ENCODE results near the gene GGCT.

GGCT gene

GRCh38 chr7:30463405-30464145, 41.1 kb downstream of the GGCT start:
- ATAC-seq (replicated peaks; ENCODE audit: extremely low read depth, poor library complexity, severe bottlenecking) = no peak
- DNase-seq (ENCODE audit: low spot score in 2 of 2) = no peak
- peaks cover 34% of the 10 kb centered on the region for H3K4me1 Mint-ChIP-seq
- H3K9me3 Mint-ChIP-seq = no peaks in the 10 kb centered on the region
- peaks cover 19% of the 10 kb centered on the region for H3K36me3 Mint-ChIP-seq (ENCODE audit: insufficient read depth)
- H3K27ac Mint-ChIP-seq (ENCODE audit: low read depth) = no peak overlapping the region
- H3K4me3 Mint-ChIP-seq = no peak overlapping the region
- no peaks in the 10 kb centered on the region for H3K27me3 Mint-ChIP-seq

- H3K4me3 Mint-ChIP-seq = no peak overlapping the region
- H3K27ac Mint-ChIP-seq (ENCODE audit: low read depth) = no peak overlapping the region
- DNase-seq (ENCODE audit: low spot score in 2 of 2) = no peak
- no peak for ATAC-seq (replicated peaks; ENCODE audit: extremely low read depth, poor library complexity, severe bottlenecking)
- H3K4me1 Mint-ChIP-seq = peaks cover 34% of the 10 kb centered on the region
- peaks cover 23% of the 10 kb centered on the region for H3K36me3 Mint-ChIP-seq (ENCODE audit: insufficient read depth)
- no peaks in the 10 kb centered on the region for H3K9me3 Mint-ChIP-seq
- no peaks in the 10 kb centered on the region for H3K27me3 Mint-ChIP-seq
Observed at GRCh38 chr7:30462179-30462578, 42.5 kb downstream of the GGCT start.

- Mint-ChIP-seq H3K9me3 (no peaks in the 10 kb centered on the region), H3K27me3 (no peaks in the 10 kb centered on the region), H3K27ac (ENCODE audit: low read depth) (no peak overlapping the region), H3K4me3 (no peak overlapping the region), H3K36me3 (ENCODE audit: insufficient read depth) (peaks cover 35% of the 10 kb centered on the region), H3K4me1 (peaks cover 23% of the 10 kb centered on the region)
- DNase-seq (ENCODE audit: low spot score in 2 of 2) (no peak), ATAC-seq (replicated peaks; ENCODE audit: extremely low read depth, poor library complexity, severe bottlenecking) (no peak)
Observed at GRCh38 chr7:30460246-30460633, 44.4 kb downstream of the GGCT start.

- Mint-ChIP-seq H3K4me3 (no peak overlapping the region), H3K4me1 (peaks cover 17% of the 10 kb centered on the region), H3K27ac (ENCODE audit: low read depth) (no peak overlapping the region), H3K9me3 (no peaks in the 10 kb centered on the region), H3K27me3 (no peaks in the 10 kb centered on the region), H3K36me3 (ENCODE audit: insufficient read depth) (peaks cover 35% of the 10 kb centered on the region)
- no peak for ATAC-seq (replicated peaks; ENCODE audit: extremely low read depth, poor library complexity, severe bottlenecking)
- DNase-seq (ENCODE audit: low spot score in 2 of 2) = no peak
Observed at GRCh38 chr7:30459591-30460245, 44.9 kb downstream of the GGCT start.

- H3K9me3 Mint-ChIP-seq = no peaks in the 10 kb centered on the region
- ATAC-seq (replicated peaks; ENCODE audit: extremely low read depth, poor library complexity, severe bottlenecking) (no peak), DNase-seq (ENCODE audit: low spot score in 2 of 2) (no peak)
- peak overlapping the region; percentile 29 for H3K27ac Mint-ChIP-seq (ENCODE audit: low read depth)
- H3K4me1 Mint-ChIP-seq = peaks cover 6% of the 10 kb centered on the region
- H3K36me3 Mint-ChIP-seq (ENCODE audit: insufficient read depth) = peaks cover 30% of the 10 kb centered on the region
- no peaks in the 10 kb centered on the region for H3K27me3 Mint-ChIP-seq
- H3K4me3 Mint-ChIP-seq = no peak overlapping the region
Observed at GRCh38 chr7:30458311-30458710, 46.3 kb downstream of the GGCT start.

GRCh38 chr7:30453921-30454320, 50.7 kb downstream of the GGCT start:
- Mint-ChIP-seq H3K9me3 (no peaks in the 10 kb centered on the region), H3K4me1 (no peaks in the 10 kb centered on the region), H3K27me3 (no peaks in the 10 kb centered on the region), H3K27ac (ENCODE audit: low read depth) (no peak overlapping the region), H3K36me3 (ENCODE audit: insufficient read depth) (peaks cover 22% of the 10 kb centered on the region), H3K4me3 (no peak overlapping the region)
- DNase-seq (ENCODE audit: low spot score in 2 of 2) (no peak), ATAC-seq (replicated peaks; ENCODE audit: extremely low read depth, poor library complexity, severe bottlenecking) (no peak)

GRCh38 chr7:30453016-30453415, 51.6 kb downstream of the GGCT start:
- Mint-ChIP-seq H3K4me1 (no peaks in the 10 kb centered on the region), H3K27me3 (no peaks in the 10 kb centered on the region), H3K4me3 (no peak overlapping the region), H3K36me3 (ENCODE audit: insufficient read depth) (peaks cover 19% of the 10 kb centered on the region), H3K9me3 (no peaks in the 10 kb centered on the region), H3K27ac (ENCODE audit: low read depth) (no peak overlapping the region)
- ATAC-seq (replicated peaks; ENCODE audit: extremely low read depth, poor library complexity, severe bottlenecking) = no peak
- no peak for DNase-seq (ENCODE audit: low spot score in 2 of 2)

- Mint-ChIP-seq H3K4me1 (no peaks in the 10 kb centered on the region), H3K27me3 (no peaks in the 10 kb centered on the region), H3K9me3 (no peaks in the 10 kb centered on the region), H3K36me3 (ENCODE audit: insufficient read depth) (peaks cover 24% of the 10 kb centered on the region), H3K4me3 (no peak overlapping the region), H3K27ac (ENCODE audit: low read depth) (no peak overlapping the region)
- no peak for DNase-seq (ENCODE audit: low spot score in 2 of 2)
- no peak for ATAC-seq (replicated peaks; ENCODE audit: extremely low read depth, poor library complexity, severe bottlenecking)
Observed at GRCh38 chr7:30452280-30452930, 52.2 kb downstream of the GGCT start.

- no peak for ATAC-seq (replicated peaks; ENCODE audit: extremely low read depth, poor library complexity, severe bottlenecking)
- no peaks in the 10 kb centered on the region for H3K27me3 Mint-ChIP-seq
- H3K36me3 Mint-ChIP-seq (ENCODE audit: insufficient read depth) = peaks cover 21% of the 10 kb centered on the region
- no peaks in the 10 kb centered on the region for H3K4me1 Mint-ChIP-seq
- no peaks in the 10 kb centered on the region for H3K9me3 Mint-ChIP-seq
- no peak for DNase-seq (ENCODE audit: low spot score in 2 of 2)
- H3K4me3 Mint-ChIP-seq = no peak overlapping the region
- no peak overlapping the region for H3K27ac Mint-ChIP-seq (ENCODE audit: low read depth)
Observed at GRCh38 chr7:30451539-30452279, 52.9 kb downstream of the GGCT start.

GRCh38 chr7:30450983-30451497, 53.6 kb downstream of the GGCT start:
- DNase-seq (ENCODE audit: low spot score in 2 of 2) (no peak), ATAC-seq (replicated peaks; ENCODE audit: extremely low read depth, poor library complexity, severe bottlenecking) (no peak)
- H3K9me3 Mint-ChIP-seq = no peaks in the 10 kb centered on the region
- H3K4me1 Mint-ChIP-seq = peaks cover 3% of the 10 kb centered on the region
- no peak overlapping the region for H3K27ac Mint-ChIP-seq (ENCODE audit: low read depth)
- peaks cover 17% of the 10 kb centered on the region for H3K36me3 Mint-ChIP-seq (ENCODE audit: insufficient read depth)
- no peak overlapping the region for H3K4me3 Mint-ChIP-seq
- no peaks in the 10 kb centered on the region for H3K27me3 Mint-ChIP-seq

GRCh38 chr7:30450240-30450982, 54.2 kb downstream of the GGCT start:
- Mint-ChIP-seq H3K27me3 (no peaks in the 10 kb centered on the region), H3K4me3 (no peak overlapping the region), H3K36me3 (ENCODE audit: insufficient read depth) (peaks cover 16% of the 10 kb centered on the region), H3K4me1 (peaks cover 7% of the 10 kb centered on the region), H3K27ac (ENCODE audit: low read depth) (no peak overlapping the region), H3K9me3 (no peaks in the 10 kb centered on the region)
- no peak for DNase-seq (ENCODE audit: low spot score in 2 of 2)
- ATAC-seq (replicated peaks; ENCODE audit: extremely low read depth, poor library complexity, severe bottlenecking) = no peak
